Measurements from ENCODE around the gene TRPC1. TPM values are rescaled to one million over a fixed set of nuclear protein-coding genes. Genes with fewer than 3 reads are reported as not detected.
"Not testable (repeated sequence)": the region's sequence is repeated elsewhere in the genome, so short reads cannot be mapped to it uniquely, and the experiment has no call there.

Gene TRPC1
- polyA plus RNA-seq (ENCODE audit: insufficient read length in 10 of 10), result 10 to 100 TPM in 3 of 10 donors, 1 to 10 TPM in 7; 6.5 to 14.3 (median 8.1) TPM
- long read RNA-seq, donor 1, result 0 reads
- long read RNA-seq, donor 2, full-length matches to known transcripts, result 1 of 1 reads
- long read RNA-seq, donor 2, partial matches to known transcripts, result 0 of 1 reads
- long read RNA-seq, donor 2, other reads (novel, unspliced or antisense), result 0 of 1 reads
- long read RNA-seq, donor 3, result 0 reads
- long read RNA-seq, donor 4, result 0 reads
- long read RNA-seq, donor 5, result 0 reads
- long read RNA-seq, donor 6, result 0 reads
- long read RNA-seq, donor 7, full-length matches to known transcripts, result 1 of 1 reads
- long read RNA-seq, donor 7, partial matches to known transcripts, result 0 of 1 reads
- long read RNA-seq, donor 7, other reads (novel, unspliced or antisense), result 0 of 1 reads
- long read RNA-seq, donor 8, result 0 reads
- long read RNA-seq, donor 9, result 0 reads

DNA sequence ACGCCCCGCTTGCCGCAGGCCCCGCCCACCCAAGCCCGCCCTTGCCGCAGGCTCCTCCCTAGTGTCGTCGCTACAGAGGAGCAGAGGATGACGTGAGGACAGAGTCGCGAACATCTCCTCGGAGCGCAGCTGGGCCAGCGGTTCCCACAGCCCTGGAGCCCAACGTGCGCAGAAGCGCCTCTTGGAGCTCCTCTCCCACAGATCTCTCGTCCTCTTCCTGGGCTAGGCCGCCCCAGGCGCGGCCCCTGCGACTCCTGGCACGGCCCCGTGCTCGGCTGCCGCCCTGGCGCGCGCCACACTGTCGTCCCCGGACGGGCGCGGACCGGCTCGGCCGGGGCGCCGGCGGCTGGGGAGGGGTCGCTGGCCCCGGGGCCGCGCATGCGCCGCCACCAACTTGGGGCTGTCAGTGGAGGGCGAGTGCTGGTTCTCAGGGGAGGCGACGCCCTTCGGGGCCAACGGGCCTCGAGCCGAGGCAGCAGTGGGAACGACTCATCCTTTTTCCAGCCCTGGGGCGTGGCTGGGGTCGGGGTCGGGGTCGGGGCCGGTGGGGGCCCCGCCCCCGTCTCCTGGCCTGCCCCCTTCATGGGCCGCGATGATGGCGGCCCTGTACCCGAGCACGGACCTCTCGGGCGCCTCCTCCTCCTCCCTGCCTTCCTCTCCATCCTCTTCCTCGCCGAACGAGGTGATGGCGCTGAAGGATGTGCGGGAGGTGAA, at the start of gene TRPC1:
Gene TRPC1, plus strand, starts transcription at position 67 of the 714 bp plus-strand sequence. Its CDS starts 526 bp downstream, at position 593.
- peak; percentile 82 to 95 (median 91) for DNase-seq

DNA sequence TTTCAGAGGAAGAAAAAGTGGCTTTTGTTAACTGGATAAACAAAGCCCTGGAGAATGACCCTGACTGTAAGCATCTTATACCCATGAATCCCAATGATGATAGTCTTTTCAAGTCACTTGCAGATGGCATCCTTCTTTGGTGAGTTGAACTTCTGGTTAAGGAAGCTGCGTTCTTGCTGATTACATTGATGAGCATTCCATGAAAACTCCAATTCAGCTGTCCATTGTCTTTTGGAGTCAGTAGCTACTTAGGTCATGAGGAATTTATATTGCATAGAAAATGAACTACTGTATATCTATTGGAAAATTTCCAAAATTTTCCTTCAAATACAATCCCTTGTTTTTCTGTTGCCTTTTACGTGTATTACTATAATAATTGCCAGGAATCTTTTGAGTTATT, 47.7 kb upstream of the TRPC1 start:
- DNase-seq, result no peak

DNA sequence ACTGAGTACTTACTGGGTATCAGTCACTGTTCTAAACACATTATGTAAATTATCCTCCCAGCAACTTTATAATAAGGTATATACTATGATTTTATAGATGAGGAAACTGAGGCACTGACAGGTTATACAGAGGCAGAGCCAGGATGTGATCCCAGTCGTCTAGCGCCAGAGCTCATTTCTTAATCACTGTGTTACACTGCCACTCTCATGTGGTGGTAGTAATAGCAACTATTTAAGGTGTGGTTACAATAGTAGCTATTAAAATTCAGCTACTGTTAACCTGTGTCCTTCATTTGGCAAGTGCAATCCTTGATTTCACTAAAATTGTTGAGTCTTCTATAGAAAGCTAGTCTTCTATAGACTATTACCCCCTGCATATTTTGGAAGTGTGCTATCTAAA, 43.1 kb upstream of the TRPC1 start:
- DNase-seq, result no peak

DNA sequence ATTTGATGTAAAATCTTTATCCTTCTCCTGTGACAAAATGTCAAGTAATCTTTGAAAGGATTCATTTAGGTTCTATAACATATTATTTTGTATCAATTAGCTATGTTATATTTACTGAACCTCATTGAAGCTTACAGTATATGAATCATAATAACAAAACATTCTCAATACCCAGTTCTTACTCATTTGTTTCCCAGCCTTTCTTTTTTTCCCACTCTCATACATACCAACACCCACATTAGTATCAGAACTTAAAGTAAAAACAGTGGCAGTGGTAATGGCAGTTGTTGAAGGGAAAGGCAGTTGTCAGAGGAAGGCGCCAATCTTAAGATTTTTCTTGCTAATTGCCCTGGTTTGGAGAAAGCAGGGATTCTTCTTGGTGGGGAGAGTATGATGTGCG, 33.2 kb upstream of the TRPC1 start:
- no peak for DNase-seq

DNA sequence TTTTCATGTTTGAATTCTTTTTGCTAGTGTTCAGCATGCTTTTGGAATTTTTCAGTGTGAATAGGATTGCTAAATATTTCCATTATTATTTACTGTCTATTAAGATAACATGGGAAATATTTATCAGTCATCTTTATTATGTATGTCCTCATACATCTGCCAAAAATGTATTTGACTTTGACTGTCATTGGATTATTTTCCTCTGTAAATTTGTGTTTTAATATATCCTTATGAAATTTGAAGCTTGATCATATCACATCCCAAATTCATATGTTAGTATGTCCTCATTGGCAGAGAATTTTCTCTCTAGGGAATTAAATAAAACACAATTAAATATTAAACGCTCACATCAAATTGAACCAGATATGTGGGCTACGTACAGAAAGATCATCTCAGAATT, 32.3 kb upstream of the TRPC1 start:
- DNase-seq, result no peak

DNA sequence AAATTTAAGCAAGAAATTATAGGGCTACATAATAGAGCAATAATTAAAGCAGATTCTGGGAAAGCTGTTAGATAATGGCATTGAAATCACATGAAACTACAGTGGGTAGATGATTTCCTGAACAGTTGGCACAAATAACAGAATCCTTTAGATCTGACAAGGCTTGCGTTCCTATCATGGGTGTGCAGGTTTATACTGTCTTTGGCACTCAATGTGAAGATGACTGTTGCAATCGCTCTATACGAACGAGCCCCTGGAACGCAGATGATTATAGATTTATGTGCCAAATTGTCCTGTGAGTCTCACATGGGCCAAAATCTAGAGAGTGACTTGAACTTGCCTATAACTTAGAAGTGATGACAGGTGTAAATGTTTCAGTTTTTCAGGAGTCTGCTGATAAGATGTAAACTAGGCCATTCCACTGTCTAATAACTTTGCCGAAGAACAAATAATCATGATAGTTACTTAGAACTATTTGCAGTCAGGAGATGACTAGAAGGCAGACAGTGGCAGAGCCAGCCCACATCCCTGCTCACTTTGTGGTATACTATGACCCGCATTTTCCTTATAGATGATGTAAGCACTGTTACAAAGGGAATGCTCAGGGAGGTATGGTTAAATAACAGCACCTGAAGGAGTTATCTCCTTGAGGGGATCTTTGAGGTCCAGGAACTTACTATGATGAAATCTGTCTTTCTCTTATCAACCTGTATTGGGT, 30.5 kb upstream of the TRPC1 start:
- DNase-seq, result no peak

DNA sequence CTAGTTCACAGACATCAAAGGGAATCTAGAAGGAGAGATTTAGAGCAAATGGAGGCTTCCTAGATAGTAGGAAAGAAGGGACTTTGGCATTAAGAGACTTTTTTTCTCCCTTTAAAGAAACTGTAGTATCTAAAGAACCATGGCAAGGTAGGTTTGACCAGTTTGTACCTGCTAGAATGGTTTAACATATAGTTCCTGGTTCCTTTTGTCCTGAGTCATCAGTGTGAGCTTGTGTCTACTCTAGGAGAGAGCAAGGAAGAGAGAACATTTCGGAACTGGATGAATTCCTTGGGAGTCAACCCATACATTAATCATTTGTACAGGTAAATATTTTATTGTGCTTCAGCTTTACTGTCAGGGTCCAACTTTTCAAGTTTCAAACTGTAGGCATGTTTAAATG, 29.6 kb upstream of the TRPC1 start:
- DNase-seq, result no peak

DNA sequence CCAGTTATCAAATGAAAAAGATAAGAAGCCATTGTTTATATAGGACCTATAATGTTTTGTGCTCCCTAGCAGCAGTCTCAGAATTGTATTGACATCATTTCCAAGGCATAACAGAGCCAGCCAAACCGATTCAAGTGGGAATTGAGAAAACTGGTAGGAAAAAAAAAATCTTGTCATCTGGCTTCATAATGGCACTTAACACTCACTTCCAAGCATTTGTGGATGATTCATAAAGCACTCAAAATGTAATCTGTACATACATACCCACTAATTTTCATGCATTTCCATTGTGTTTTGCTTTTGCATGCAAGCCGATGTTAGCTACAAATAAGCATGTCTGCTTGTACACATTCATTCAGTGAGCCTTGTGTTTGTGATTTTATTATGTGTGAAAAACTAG, 18.6 kb upstream of the TRPC1 start:
- peak in 2 of 3 donors; percentile 10 to 43 for DNase-seq

DNA sequence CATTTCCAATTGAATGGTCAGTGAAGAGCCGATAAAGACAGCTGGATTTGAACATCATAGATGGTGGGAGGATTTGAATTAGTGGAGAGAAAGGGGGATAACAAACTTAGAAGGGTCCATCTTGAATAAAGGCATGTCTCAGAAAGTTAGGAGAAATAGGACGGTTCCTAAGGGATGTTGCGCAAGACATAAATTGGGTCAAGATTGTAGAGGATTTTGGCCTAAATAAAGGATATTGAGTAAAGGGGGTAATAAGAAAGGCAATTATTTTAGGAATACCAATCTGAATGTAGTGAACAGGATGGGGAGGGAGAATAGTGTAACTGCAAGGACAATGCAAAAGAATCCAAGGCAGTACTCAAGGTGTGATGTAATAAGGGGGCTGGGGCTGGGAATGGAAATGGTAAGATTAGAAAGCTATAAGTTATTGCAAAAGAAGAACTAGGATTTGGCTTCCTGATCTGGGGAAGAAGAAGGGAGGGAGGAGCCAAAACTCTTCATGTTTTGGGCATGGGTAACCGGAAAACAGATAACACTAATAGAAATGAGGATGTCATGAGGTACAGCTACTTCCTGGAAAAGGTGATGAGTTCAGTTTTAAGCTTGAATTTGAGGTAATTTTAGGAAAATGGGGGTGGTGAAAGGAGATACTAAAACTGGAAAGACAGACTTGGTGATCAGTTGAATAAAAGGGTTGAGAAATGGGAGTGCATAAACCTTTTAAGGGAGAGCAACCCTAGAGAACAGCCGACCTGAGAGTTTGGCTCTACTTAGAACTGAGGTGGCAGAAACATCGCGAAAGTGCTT, 17.3 kb upstream of the TRPC1 start:
- no peak for DNase-seq

DNA sequence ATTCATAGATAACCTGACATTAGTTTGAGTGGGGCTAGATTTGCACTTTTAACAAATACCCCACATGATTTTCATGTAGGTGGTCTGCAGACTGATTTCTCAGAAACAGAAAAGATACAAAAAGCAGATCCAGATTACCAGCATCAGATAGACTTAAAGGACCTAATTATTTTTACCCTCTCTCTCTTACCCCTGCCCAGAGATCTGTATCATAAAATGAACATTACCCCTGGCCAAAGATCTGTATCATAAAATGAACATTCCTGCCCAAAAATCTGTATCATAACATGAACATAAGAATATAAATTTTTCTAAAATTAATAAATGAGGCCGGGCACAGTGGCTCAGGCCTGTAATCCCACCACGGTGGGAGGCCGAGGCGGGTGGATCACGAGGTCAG, 14.6 kb upstream of the TRPC1 start:
- no peak for DNase-seq

DNA sequence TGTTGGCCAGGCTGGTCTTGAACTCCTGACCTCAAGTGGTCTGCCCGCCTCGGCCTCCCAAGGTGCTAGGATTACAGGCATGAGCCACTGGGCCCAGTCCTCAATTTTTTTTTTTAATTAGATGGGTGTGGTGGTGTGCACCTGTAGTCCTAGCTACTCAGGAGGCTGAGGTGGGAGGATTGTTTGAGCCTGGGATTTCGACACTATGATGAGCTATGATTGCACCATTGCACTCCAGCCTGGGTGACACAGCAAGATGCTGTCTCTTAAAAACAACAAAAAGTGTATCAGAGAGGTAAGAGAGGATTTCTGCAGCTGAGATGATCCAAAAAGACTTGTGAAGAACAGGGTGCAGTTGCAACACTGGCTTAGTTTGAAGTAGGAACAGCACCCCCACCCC, 9.0 kb upstream of the TRPC1 start:
- DNase-seq, result not testable (repeated sequence)

DNA sequence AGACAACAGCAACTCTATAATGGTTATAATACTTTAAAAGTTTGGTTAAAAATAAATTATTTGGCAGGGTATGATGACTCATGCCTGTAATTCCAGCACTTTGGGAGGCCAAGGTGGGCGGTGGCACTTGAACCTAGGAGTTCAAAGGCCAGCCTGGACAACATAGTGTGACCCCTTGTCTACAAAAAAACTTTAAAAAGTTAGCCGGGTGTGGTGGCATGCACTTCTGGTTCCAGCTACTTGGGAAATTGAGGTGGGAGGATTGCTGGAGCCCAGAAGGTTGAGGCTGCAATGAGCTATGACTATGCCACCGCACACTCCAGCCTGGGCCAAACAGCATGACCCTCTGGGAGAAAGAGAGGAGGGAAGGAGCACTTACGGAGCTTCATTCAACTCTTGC, 7.7 kb upstream of the TRPC1 start:
- no peak for DNase-seq

DNA sequence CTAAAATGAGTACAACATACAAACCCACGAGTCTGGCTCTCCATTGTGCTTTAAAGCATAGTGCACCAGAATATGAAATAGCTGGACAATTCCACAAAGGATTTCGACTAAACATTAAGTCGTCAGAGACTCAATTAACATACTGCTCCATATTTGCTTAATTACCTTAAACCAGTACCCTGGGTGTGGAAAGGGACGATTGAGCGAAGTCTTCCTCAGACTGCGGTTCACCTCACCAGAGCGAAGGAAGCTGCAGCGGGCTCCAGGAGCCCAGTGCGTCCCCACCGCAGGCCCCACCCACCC, 218 bp upstream of the TRPC1 start:
- DNase-seq, result no peak

DNA sequence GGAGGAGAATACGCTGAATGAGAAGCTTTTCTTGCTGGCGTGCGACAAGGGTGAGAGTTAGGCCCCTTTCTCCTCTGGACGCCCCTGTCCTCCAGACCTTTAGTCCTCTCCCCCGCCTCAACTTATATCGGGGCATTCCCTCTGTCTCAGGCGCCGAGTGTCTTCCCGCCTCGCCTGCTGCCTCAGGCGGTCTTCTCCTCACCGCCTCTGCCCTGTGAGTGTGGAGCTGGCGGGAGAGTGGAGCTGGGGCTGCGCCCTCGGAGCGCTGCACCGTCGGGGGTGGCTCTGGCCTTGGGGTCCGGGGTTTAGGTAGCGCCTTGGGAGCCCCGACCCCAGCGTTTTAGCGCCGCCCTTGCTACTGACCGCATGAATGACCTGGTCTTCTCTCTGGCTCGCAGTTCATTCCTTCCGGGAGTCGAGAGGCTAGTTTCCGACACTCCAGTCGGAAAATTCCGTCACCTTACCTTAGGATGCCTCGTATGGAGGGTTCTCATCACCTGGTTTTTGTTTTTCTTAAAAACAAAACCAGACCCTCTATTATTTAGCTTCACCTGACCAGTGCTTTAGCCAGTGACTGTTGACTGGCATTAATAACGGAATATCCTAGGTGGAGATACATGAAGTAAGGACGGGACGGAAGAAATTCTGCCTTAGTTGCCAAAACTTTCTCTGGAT, 985 bp downstream of the TRPC1 start:
- peak; percentile 45 to 91 (median 67) for DNase-seq

DNA sequence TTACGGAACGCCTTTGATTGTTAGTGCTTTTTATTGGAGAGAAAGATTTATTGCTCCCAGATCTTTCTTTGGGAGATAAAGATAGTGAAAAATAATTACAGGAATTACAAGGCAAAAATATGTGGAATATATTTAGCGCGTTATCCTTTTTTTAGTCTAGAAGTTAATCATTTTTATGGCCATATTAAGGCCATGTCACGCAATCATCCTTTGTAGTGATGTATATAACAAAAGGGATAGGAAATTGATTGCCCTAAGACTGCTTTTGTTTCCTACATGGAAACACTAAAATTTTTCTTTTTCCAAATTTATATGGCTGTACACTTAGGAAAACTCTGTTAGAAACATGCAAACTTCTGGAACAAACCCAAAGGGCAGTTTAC, 1.5 kb downstream of the TRPC1 start:
- DNase-seq, result peak in 1 of 3 donors; percentile 11

DNA sequence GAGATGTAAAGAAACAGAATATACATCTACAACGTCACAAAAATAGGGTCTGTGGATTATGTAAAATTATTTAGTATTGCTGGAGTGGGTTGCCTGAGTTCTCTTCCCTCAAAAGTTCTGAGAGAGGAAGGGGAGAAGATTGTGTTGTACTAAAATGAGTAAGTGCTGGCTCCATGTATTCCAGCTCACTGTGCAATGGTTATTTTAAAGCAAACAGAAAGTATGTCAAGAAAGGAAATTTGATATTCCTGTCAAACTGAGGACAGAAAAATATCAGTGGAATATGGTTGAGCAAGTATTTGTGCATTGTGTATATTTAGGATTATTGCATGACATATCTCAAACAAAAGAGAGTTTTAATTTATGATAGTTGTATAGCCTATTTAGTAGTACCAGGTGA, 2.2 kb downstream of the TRPC1 start:
- no peak for DNase-seq

DNA sequence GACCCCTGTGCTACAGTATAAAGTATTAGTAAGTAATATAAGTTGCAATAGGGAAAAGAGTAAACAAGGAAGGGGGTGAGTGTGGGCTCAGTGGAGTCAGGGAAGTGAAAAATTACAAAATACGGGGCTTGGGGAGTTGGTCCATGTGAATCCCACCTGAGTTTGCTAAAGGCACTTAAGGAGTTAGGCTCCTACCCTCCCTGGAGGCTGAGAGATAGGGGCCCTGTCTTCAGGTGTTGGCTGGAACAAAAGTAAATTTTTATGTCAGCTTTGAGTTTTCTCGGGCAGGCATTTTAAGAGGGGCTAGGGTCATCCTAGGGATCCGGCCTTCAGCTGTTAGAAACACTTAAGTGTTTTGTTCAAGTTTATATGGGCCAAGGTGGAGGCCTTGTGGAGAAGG, 8.2 kb downstream of the TRPC1 start:
- no peak for DNase-seq

DNA sequence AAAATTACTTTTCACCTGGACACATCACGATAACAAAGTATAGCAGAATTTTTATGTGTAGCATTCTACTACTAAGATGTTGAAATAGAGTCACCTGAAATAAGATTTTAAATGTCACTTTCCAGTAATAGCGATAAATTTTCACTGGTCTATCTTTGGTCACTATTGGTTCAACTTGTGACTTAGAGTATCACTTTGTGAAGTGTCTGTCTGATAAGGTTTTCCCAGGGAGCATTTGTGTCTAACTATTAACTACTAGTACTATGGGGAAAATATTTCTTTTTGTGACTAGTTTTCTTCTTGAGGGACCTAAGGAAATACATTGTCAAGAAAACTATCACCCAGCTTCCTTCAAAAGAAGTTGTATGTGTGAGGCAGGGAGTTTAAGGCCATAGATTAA, 11.0 kb downstream of the TRPC1 start:
- DNase-seq, result no peak

DNA sequence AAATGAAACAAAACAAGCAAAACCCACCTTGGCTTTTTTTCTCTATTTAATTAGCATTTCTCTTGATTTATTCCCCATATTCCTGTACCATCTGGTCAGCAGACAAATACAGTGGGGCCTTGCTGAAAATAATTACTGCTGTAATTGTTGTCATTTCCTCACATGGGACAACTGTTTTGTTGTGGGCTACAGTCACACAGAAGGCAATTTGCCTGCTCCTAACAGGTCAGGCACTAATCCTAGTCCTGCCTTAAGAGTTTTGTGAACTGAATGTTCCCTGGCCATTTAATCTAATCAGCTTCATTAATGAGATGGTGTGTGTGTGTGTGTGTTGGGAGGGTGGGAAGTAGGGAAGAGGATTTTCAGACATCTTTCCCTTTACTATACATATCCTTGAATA, 11.6 kb downstream of the TRPC1 start:
- peak in 1 of 3 donors; percentile 4 for DNase-seq

DNA sequence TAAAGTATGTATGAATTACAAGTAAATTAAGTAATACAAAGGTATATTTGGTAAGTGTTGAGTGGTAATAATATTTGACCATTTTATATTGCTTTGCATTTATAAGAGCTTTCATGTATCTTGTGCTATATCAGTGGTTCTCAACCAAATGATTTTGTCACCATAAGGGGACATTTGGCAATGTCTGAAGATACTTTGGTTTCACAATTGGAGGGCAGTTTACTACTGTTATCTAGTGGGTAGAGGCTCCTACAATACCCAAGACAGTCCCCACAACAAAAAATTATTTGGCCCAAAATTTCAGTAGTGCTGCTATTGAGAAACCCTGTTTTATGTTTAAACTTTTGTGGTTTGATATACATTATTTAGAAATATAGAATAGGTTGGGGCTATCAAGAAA, 14.6 kb downstream of the TRPC1 start:
- no peak for DNase-seq

DNA sequence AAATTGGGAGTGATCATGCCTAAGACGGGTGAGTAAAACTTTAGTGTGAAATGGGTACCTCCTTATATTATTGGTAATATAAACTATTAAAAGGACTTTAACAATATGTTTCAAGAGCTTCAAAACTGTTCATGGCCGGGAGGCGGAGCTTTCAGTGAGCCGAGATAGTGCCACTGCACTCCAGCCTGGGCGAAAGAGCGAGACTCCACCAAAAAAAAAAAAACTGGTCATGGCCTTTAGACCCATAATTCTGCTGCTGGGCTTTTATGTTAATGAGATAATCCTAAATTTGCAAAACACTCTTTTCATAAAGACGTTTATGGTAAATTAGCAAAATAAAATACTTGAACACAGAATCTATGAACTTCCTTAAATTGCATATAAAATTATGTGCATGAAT, 22.8 kb downstream of the TRPC1 start:
- no peak for DNase-seq
